ENCODE measurements around the gene GNB4. TPM values are rescaled to one million over a fixed set of nuclear protein-coding genes. Genes with fewer than 3 reads are reported as not detected.

GNB4 gene
- total and polyA plus RNA-seq, 9 of the 15 experiments (the other 6 are each of a cell fraction or from before 2014, with no cell fraction given) = 6.8 to 36.7 (median 21.4) TPM

- CTCF ChIA-PET (ENCODE audit: low intra/inter-chr PET ratio) = no interaction called here
Measured at GRCh38 chr3:179355996-179356395, 95.3 kb downstream of the GNB4 start.

More at GRCh38 chr3:179355996-179356395, 95.3 kb downstream of the GNB4 start:
- DNase-seq (ENCODE audit: extremely low read depth in 1 of 4, low spot score in 3 of 4) (peak in 1 of 4 experiments; percentile 16), FAIRE-seq (peak; percentile 57), ATAC-seq (no peak; the same call in 2 of the 3 replicates)
- Histone ChIP-seq H3K27me3 (ENCODE audit: control insufficient read depth in 2 of 2, insufficient read depth in 2 of 2, low read length in 2 of 2) (no peaks in the 10 kb centered on the region), H3K4me3 (no peak overlapping the region), H3K27ac (ENCODE audit: extremely low read depth, low read depth, low read length) (no peak overlapping the region), H3K4me1 (replicated peaks in 1 of 2; ENCODE audit: control insufficient read depth in 2 of 2, insufficient read depth in 2 of 2, low read length in 2 of 2) (peaks cover 0 to 6% of the 10 kb centered on the region in 2 experiments; a peak in 2 of 5 replicates), H3K4me2 (ENCODE audit: insufficient read depth, low read length) (no peak overlapping the region), H4K20me1 (replicated peaks; ENCODE audit: control insufficient read depth, insufficient read depth, low read length) (no peaks in the 10 kb centered on the region), H2AFZ (ENCODE audit: low read depth, low read length) (no peak overlapping the region), H3K9me3 (replicated peaks; ENCODE audit: control insufficient read depth, insufficient read depth, low read depth, low read length) (no peaks in the 10 kb centered on the region), H3K9ac (ENCODE audit: insufficient read depth in 1 of 2, low read depth in 2 of 2, low read length in 2 of 2) (no peak overlapping the region), H3K9me1 (ENCODE audit: control insufficient read depth, insufficient read depth, low read length) (no peaks in the 10 kb centered on the region), H3K79me2 (ENCODE audit: control insufficient read depth, insufficient read depth, low read length) (no peaks in the 10 kb centered on the region; the same call in 2 of the 3 replicates), H3K36me3 (ENCODE audit: control insufficient read depth, insufficient read depth, low read length) (peaks cover 87% of the 10 kb centered on the region)
- no peak for TF ChIP-seq MCM5 (IDR thresholded peaks at IDR 0.05; ENCODE audit: low read depth)
- TF ChIP-seq OTX1 (CRISPR knock-in tag; IDR thresholded peaks at IDR 0.05) = no peak
- no peak for TF ChIP-seq TEAD2 (tag; IDR thresholded peaks at IDR 0.05)
- TF ChIP-seq RFX5 (IDR thresholded peaks at IDR 0.05; ENCODE audit: low read depth, low read length) = no peak
- peak; percentile 29; the same call in 1 of the 2 replicates for TF ChIP-seq STAT5A (IDR thresholded peaks at IDR 0.05; ENCODE audit: borderline replicate concordance, low read length)
- peak in 1 of 2 experiments; percentile 21; a peak in 1 of 4 replicates for TF ChIP-seq KDM1A (IDR thresholded peaks at IDR 0.05)
- peak; percentile 71; the same call in 1 of the 2 replicates for TF ChIP-seq DMBX1 (CRISPR knock-in tag; IDR thresholded peaks at IDR 0.05; ENCODE audit: borderline replicate concordance)
- TF ChIP-seq ZNF212 (CRISPR knock-in tag; IDR thresholded peaks at IDR 0.05) = no peak
- no peak for TF ChIP-seq C11orf30 (IDR thresholded peaks at IDR 0.05; ENCODE audit: low read depth)
- TF ChIP-seq, protein P1, sequence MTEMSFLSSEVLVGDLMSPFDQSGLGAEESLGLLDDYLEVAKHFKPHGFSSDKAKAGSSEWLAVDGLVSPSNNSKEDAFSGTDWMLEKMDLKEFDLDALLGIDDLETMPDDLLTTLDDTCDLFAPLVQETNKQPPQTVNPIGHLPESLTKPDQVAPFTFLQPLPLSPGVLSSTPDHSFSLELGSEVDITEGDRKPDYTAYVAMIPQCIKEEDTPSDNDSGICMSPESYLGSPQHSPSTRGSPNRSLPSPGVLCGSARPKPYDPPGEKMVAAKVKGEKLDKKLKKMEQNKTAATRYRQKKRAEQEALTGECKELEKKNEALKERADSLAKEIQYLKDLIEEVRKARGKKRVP (CRISPR knock-in tag; IDR thresholded peaks at IDR 0.05) = no peak
- TF ChIP-seq EGR1 (conservative IDR thresholded peaks at IDR 0.05) = 0 out of 2 replicates have a peak, but pooled peaks have one; percentile 23
- TF ChIP-seq TCF3 (CRISPR knock-in tag; IDR thresholded peaks at IDR 0.05) = peak; percentile 20; the same call in 1 of the 2 replicates
- intact Hi-C loops (cut with micrococcal nuclease) (no loop called here), in situ Hi-C loops (cut with MboI) (no loop called here)
- no TSS peak for BruUV-seq (replicated peaks)
- POLR2A ChIA-PET = no interaction called here
- WGBS (ENCODE audit: insufficient coverage, low coverage, missing lambda C conversion rate) = 90% methylated on average over 1 of the region's 1 CpG

Data from K562 (cell line).